GM23338 (cell line): ENCODE results near the gene NDUFV1. TPM values are rescaled to one million over a fixed set of nuclear protein-coding genes. Genes with fewer than 3 reads are reported as not detected.

Source experiments
- ATAC-seq: fragments of 200-7000 bp; cut with Tn5 transposase; 3 replicates; pipeline ENCODE4 v1.9.1; 2020
- DNase-seq: peaks from one replicate; pipeline ENCODE4 v3.0.0-alpha.2; 2015; ENCODE audit warnings: low spot score
- H2AFZ ChIP-seq: fragments of 200-600 bp; sonication (generic); 2 replicates; pipeline ENCODE4 v1.8.0; 2016; ENCODE audit warnings: antibody characterized with exemption, mild to moderate bottlenecking, moderate library complexity
- H3F3A ChIP-seq: fragments of 200-600 bp; sonication (generic); replicated peaks from 2 replicates; pipeline ENCODE4 v1.8.0; 2017; ENCODE audit warnings: antibody characterized with exemption, mixed run types, low read depth
- H3K27ac ChIP-seq: fragments of 200-600 bp; sonication (generic); 2 replicates; pipeline ENCODE4 v1.6.1; 2016; ENCODE audit warnings: low read depth
- H3K27me3 ChIP-seq: fragments of 200-600 bp; sonication (generic); 2 replicates; pipeline ENCODE4 v1.8.0; 2016; ENCODE audit warnings: mild to moderate bottlenecking, mixed run types, moderate library complexity; ENCODE audit not compliant: insufficient read depth
- H3K36me3 ChIP-seq: fragments of 200-600 bp; sonication (generic); 2 replicates; pipeline ENCODE4 v1.8.0; 2016; ENCODE audit warnings: mild to moderate bottlenecking; ENCODE audit not compliant: insufficient read depth
- H3K4me1 ChIP-seq: fragments of 200-600 bp; sonication (generic); 2 replicates; pipeline ENCODE4 v1.8.0; 2016; ENCODE audit warnings: mild to moderate bottlenecking, moderate library complexity; ENCODE audit not compliant: insufficient read depth
- H3K4me2 ChIP-seq: fragments of 200-600 bp; sonication (generic); 2 replicates; pipeline ENCODE4 v1.7.1; 2017; ENCODE audit warnings: mixed run types
- H3K4me3 ChIP-seq: fragments of 200-600 bp; sonication (generic); 2 replicates; pipeline ENCODE4 v1.6.1; 2016; ENCODE audit warnings: mixed run types
- H3K79me2 ChIP-seq: fragments of 200-600 bp; sonication (generic); replicated peaks from 2 replicates; pipeline ENCODE4 v1.8.0; 2017; ENCODE audit warnings: mild to moderate bottlenecking; ENCODE audit not compliant: insufficient read depth
- H3K9me2 ChIP-seq: fragments of 200-600 bp; sonication (generic); 2 replicates; pipeline ENCODE4 v1.8.0; 2017; ENCODE audit not compliant: insufficient read depth
- H4K20me1 ChIP-seq: fragments of 200-600 bp; sonication (generic); replicated peaks from 2 replicates; pipeline ENCODE4 v1.8.0; 2017; ENCODE audit warnings: mild to moderate bottlenecking; ENCODE audit not compliant: insufficient read depth
- H3K27ac Mint-ChIP-seq: 2 replicates; pipeline ENCODE4 v1.8.0; 2020; ENCODE audit warnings: inconsistent platforms, mild to moderate bottlenecking, moderate library complexity, mixed read lengths
- H3K27me3 Mint-ChIP-seq: 3 replicates; pipeline ENCODE4 v1.8.0; 2022; ENCODE audit warnings: low read depth, mild to moderate bottlenecking, moderate library complexity, mixed read lengths, inconsistent platforms; ENCODE audit not compliant: insufficient read depth, poor library complexity
- H3K36me3 Mint-ChIP-seq: 3 replicates; pipeline ENCODE4 v1.8.0; 2021; ENCODE audit warnings: low read depth, mild to moderate bottlenecking, inconsistent platforms, moderate library complexity, mixed read lengths
- H3K4me1 Mint-ChIP-seq: 3 replicates; pipeline ENCODE4 v1.8.0; 2020; ENCODE audit warnings: mild to moderate bottlenecking, inconsistent platforms, mixed read lengths
- H3K4me3 Mint-ChIP-seq: 3 replicates; pipeline ENCODE4 v1.8.0; 2021; ENCODE audit warnings: moderate library complexity, mild to moderate bottlenecking, inconsistent platforms, mixed read lengths
- H3K9me3 Mint-ChIP-seq: 3 replicates; pipeline ENCODE4 v1.8.0; 2020; ENCODE audit warnings: moderate library complexity, mild to moderate bottlenecking, inconsistent platforms, mixed read lengths
- CREB1 ChIP-seq: fragments of 250-450 bp; sonication (Bioruptor Pico); IDR thresholded peaks from 2 replicates; pipeline ENCODE4 v1.5.0; 2020; ENCODE audit warnings: low read depth, mild to moderate bottlenecking, moderate library complexity
- EZH2 ChIP-seq: fragments of 200-600 bp; sonication (generic); IDR thresholded peaks from one replicate; pipeline ENCODE4 v1.8.0; 2017; ENCODE audit warnings: antibody characterized with exemption, mild to moderate bottlenecking, low read depth; ENCODE audit not compliant: unreplicated experiment
- EZH2phosphoT487 ChIP-seq: fragments of 200-600 bp; sonication (generic); IDR thresholded peaks from one replicate; pipeline ENCODE4 v1.8.1; 2018; ENCODE audit warnings: antibody characterized with exemption; ENCODE audit not compliant: unreplicated experiment
- JUNB ChIP-seq: IDR thresholded peaks from one replicate; pipeline ENCODE4 v1.6.1; 2016; ENCODE audit warnings: antibody characterized with exemption; ENCODE audit not compliant: unreplicated experiment
- NANOG ChIP-seq: IDR thresholded peaks from 2 replicates; pipeline ENCODE4 v1.6.1; 2016; ENCODE audit warnings: antibody characterized with exemption, borderline replicate concordance
- POLR2AphosphoS5 ChIP-seq: IDR thresholded peaks from 2 replicates; pipeline ENCODE4 v1.6.1; 2016; ENCODE audit warnings: antibody characterized with exemption, low read depth
- STAT1 ChIP-seq: IDR thresholded peaks from one replicate; pipeline ENCODE4 v1.6.1; 2016; ENCODE audit warnings: antibody characterized with exemption; ENCODE audit not compliant: unreplicated experiment
- ZNF114 ChIP-seq: fragments of 250-450 bp; sonication (Bioruptor Pico); IDR thresholded peaks from 2 replicates; pipeline ENCODE4 v1.5.0; 2020; ENCODE audit warnings: mild to moderate bottlenecking, moderate library complexity
- ZNF331 ChIP-seq: fragments of 250-450 bp; sonication (Bioruptor Pico); IDR thresholded peaks from 2 replicates; pipeline ENCODE4 v1.5.0; 2020; ENCODE audit warnings: low read depth, mild to moderate bottlenecking, moderate library complexity
- polyA plus RNA-seq: library from polyadenylated mRNA; unstranded; fragments of >200 nt; fragmentation: Nextera tagmentation; extraction: Ambion mirVana; gene quantifications from 2 replicates; pipeline ENCODE4 v1.2.1, GENCODE V29; 2016
- total RNA-seq: library from RNA; depleted of rRNA; stranded (reverse); fragments of >200 nt; shearing (Covaris generic); gene quantifications from 2 replicates; pipeline ENCODE4 v1.2.3, GENCODE V29; 2014
- TF ChIP-seq, protein P1 (sequence below): fragments of 250-450 bp; sonication (Bioruptor Pico); IDR thresholded peaks from 2 replicates; pipeline ENCODE4 v1.5.0; 2020; ENCODE audit warnings: mild to moderate bottlenecking, moderate library complexity
- TF ChIP-seq, protein P2 (sequence below): IDR thresholded peaks from 2 replicates; pipeline ENCODE4 v1.6.1; 2016; ENCODE audit warnings: antibody characterized with exemption
- TF ChIP-seq, protein P3 (sequence below), 2 experiments: fragments of 200-600 bp in 1 of 2; sonication (generic) in 1 of 2; conservative IDR thresholded peaks; 2 replicates each; pipeline versions ENCODE4 v1.5.1 to v1.6.1; 2016 to 2017; ENCODE audit warnings: antibody characterized with exemption in 2 of 2, low read depth in 2 of 2, mild to moderate bottlenecking in 2 of 2, moderate library complexity in 1 of 2
- TF ChIP-seq, protein P4 (sequence below): IDR thresholded peaks from one replicate; pipeline ENCODE4 v1.6.1; 2018; ENCODE audit warnings: antibody characterized with exemption; ENCODE audit not compliant: unreplicated experiment

The NDUFV1 gene
- total and polyA plus RNA-seq, 2 experiments from 2014 or later: 104 to 241 TPM

DNA sequence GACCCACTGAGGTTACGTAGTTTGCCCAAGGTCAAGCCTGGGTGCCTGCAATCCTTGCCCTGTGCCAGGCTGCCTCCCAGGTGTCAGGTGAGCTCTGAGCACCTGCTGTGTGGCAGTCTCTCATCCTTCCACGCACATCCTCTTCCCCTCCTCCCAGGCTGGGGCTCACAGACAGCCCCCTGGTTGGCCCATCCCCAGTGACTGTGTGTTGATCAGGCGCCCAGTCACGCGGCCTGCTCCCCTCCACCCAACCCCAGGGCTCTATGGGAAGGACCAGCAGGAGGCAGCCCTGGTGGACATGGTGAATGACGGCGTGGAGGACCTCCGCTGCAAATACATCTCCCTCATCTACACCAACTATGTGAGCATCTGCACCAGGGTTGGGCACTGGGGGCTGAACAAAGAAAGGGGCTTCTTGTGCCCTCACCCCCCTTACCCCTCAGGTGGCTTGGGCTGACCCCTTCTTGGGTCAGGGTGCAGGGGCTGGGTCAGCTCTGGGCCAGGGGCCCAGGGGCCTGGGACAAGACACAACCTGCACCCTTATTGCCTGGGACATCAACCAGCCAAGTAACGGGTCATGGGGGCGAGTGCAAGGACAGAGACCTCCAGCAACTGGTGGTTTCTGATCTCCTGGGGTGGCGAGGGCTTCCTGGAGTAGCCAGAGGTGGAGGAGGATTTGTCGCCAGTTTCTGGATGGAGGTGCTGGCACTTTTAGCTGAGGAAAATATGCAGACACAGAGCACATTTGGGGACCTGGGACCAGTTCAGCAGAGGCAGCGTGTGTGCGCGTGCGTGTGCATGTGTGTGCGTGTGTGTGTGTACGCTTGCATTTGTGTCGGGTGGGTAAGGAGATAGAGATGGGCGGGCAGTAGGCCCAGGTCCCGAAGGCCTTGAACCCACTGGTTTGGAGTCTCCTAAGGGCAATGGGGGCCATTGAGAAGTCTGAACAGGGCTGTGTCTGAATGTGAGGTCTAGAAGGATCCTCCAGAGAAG, 21.6 kb upstream of the NDUFV1 start:
- H3K27me3 ChIP-seq: no peaks in the 10 kb centered on the region
- peak overlapping the region; percentile 88 for H3K4me3 ChIP-seq
- H3K36me3 Mint-ChIP-seq: peaks cover 50% of the 10 kb centered on the region
- peaks cover 20% of the 10 kb centered on the region for H3F3A ChIP-seq
- peaks cover 27% of the 10 kb centered on the region for H3K79me2 ChIP-seq
- no peak overlapping the region for H2AFZ ChIP-seq
- peaks cover 31% of the 10 kb centered on the region for H3K4me1 ChIP-seq
- H3K36me3 ChIP-seq: peaks cover 11% of the 10 kb centered on the region; the same call in 1 of the 2 replicates
- 0 out of 2 replicates have a peak overlapping the region, but pooled peaks have one; percentile 69 for H3K27ac ChIP-seq
- ATAC-seq: peak; percentile 3; the same call in 2 of the 3 replicates
- peak overlapping the region; percentile 85 for H3K4me3 Mint-ChIP-seq
- TF ChIP-seq, protein P1, sequence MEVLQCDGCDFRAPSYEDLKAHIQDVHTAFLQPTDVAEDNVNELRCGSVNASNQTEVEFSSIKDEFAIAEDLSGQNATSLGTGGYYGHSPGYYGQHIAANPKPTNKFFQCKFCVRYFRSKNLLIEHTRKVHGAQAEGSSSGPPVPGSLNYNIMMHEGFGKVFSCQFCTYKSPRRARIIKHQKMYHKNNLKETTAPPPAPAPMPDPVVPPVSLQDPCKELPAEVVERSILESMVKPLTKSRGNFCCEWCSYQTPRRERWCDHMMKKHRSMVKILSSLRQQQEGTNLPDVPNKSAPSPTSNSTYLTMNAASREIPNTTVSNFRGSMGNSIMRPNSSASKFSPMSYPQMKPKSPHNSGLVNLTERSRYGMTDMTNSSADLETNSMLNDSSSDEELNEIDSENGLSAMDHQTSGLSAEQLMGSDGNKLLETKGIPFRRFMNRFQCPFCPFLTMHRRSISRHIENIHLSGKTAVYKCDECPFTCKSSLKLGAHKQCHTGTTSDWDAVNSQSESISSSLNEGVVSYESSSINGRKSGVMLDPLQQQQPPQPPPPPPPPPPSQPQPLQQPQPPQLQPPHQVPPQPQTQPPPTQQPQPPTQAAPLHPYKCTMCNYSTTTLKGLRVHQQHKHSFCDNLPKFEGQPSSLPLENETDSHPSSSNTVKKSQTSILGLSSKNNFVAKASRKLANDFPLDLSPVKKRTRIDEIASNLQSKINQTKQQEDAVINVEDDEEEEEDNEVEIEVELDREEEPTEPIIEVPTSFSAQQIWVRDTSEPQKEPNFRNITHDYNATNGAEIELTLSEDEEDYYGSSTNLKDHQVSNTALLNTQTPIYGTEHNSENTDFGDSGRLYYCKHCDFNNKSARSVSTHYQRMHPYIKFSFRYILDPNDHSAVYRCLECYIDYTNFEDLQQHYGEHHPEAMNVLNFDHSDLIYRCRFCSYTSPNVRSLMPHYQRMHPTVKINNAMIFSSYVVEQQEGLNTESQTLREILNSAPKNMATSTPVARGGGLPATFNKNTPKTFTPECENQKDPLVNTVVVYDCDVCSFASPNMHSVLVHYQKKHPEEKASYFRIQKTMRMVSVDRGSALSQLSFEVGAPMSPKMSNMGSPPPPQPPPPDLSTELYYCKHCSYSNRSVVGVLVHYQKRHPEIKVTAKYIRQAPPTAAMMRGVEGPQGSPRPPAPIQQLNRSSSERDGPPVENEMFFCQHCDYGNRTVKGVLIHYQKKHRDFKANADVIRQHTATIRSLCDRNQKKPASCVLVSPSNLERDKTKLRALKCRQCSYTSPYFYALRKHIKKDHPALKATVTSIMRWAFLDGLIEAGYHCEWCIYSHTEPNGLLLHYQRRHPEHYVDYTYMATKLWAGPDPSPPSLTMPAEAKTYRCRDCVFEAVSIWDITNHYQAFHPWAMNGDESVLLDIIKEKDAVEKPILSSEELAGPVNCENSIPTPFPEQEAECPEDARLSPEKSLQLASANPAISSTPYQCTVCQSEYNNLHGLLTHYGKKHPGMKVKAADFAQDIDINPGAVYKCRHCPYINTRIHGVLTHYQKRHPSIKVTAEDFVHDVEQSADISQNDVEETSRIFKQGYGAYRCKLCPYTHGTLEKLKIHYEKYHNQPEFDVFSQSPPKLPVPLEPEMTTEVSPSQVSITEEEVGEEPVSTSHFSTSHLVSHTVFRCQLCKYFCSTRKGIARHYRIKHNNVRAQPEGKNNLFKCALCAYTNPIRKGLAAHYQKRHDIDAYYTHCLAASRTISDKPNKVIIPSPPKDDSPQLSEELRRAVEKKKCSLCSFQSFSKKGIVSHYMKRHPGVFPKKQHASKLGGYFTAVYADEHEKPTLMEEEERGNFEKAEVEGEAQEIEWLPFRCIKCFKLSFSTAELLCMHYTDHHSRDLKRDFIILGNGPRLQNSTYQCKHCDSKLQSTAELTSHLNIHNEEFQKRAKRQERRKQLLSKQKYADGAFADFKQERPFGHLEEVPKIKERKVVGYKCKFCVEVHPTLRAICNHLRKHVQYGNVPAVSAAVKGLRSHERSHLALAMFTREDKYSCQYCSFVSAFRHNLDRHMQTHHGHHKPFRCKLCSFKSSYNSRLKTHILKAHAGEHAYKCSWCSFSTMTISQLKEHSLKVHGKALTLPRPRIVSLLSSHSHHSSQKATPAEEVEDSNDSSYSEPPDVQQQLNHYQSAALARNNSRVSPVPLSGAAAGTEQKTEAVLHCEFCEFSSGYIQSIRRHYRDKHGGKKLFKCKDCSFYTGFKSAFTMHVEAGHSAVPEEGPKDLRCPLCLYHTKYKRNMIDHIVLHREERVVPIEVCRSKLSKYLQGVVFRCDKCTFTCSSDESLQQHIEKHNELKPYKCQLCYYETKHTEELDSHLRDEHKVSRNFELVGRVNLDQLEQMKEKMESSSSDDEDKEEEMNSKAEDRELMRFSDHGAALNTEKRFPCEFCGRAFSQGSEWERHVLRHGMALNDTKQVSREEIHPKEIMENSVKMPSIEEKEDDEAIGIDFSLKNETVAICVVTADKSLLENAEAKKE (CRISPR knock-in tag): no peak
- TF ChIP-seq STAT1 (no peak), CREB1 (CRISPR knock-in tag) (no peak), POLR2AphosphoS5 (no peak), NANOG (no peak), ZNF331 (no peak), ZNF114 (no peak), EZH2phosphoT487 (no peak), EZH2 (no peak), JUNB (no peak)
- TF ChIP-seq, protein P2, sequence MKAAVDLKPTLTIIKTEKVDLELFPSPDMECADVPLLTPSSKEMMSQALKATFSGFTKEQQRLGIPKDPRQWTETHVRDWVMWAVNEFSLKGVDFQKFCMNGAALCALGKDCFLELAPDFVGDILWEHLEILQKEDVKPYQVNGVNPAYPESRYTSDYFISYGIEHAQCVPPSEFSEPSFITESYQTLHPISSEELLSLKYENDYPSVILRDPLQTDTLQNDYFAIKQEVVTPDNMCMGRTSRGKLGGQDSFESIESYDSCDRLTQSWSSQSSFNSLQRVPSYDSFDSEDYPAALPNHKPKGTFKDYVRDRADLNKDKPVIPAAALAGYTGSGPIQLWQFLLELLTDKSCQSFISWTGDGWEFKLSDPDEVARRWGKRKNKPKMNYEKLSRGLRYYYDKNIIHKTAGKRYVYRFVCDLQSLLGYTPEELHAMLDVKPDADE: no peak
- TF ChIP-seq, protein P3, sequence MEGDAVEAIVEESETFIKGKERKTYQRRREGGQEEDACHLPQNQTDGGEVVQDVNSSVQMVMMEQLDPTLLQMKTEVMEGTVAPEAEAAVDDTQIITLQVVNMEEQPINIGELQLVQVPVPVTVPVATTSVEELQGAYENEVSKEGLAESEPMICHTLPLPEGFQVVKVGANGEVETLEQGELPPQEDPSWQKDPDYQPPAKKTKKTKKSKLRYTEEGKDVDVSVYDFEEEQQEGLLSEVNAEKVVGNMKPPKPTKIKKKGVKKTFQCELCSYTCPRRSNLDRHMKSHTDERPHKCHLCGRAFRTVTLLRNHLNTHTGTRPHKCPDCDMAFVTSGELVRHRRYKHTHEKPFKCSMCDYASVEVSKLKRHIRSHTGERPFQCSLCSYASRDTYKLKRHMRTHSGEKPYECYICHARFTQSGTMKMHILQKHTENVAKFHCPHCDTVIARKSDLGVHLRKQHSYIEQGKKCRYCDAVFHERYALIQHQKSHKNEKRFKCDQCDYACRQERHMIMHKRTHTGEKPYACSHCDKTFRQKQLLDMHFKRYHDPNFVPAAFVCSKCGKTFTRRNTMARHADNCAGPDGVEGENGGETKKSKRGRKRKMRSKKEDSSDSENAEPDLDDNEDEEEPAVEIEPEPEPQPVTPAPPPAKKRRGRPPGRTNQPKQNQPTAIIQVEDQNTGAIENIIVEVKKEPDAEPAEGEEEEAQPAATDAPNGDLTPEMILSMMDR (conservative IDR thresholded peaks at IDR 0.05; ENCODE audit: low read depth in 2 of 2): no peak
- TF ChIP-seq, protein P4, sequence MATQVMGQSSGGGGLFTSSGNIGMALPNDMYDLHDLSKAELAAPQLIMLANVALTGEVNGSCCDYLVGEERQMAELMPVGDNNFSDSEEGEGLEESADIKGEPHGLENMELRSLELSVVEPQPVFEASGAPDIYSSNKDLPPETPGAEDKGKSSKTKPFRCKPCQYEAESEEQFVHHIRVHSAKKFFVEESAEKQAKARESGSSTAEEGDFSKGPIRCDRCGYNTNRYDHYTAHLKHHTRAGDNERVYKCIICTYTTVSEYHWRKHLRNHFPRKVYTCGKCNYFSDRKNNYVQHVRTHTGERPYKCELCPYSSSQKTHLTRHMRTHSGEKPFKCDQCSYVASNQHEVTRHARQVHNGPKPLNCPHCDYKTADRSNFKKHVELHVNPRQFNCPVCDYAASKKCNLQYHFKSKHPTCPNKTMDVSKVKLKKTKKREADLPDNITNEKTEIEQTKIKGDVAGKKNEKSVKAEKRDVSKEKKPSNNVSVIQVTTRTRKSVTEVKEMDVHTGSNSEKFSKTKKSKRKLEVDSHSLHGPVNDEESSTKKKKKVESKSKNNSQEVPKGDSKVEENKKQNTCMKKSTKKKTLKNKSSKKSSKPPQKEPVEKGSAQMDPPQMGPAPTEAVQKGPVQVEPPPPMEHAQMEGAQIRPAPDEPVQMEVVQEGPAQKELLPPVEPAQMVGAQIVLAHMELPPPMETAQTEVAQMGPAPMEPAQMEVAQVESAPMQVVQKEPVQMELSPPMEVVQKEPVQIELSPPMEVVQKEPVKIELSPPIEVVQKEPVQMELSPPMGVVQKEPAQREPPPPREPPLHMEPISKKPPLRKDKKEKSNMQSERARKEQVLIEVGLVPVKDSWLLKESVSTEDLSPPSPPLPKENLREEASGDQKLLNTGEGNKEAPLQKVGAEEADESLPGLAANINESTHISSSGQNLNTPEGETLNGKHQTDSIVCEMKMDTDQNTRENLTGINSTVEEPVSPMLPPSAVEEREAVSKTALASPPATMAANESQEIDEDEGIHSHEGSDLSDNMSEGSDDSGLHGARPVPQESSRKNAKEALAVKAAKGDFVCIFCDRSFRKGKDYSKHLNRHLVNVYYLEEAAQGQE: no peak
- H3K4me1 Mint-ChIP-seq: peaks cover 47% of the 10 kb centered on the region
- peaks cover 2% of the 10 kb centered on the region; the same call in 2 of the 3 replicates for H3K9me3 Mint-ChIP-seq
- H3K9me2 ChIP-seq: no peaks in the 10 kb centered on the region
- peak overlapping the region; percentile 93 for H3K27ac Mint-ChIP-seq
- peak overlapping the region; percentile 95 for H3K4me2 ChIP-seq
- peaks cover 30% of the 10 kb centered on the region for H3K27me3 Mint-ChIP-seq
- DNase-seq: no peak
- peaks cover 17% of the 10 kb centered on the region; the same call in 1 of the 2 replicates for H4K20me1 ChIP-seq
